HG03460 (cell line): ENCODE data around the gene TXNRD2.

Source experiments
- ATAC-seq: cut with Tn5 transposase; IDR thresholded peaks from one replicate; pipeline ENCODE4 v1.9.1; 2021; ENCODE audit not compliant: unreplicated experiment

Gene TXNRD2

GRCh38 chr22:19980766-19981165 is 39.1 kb upstream of the TXNRD2 start:
- ATAC-seq, result no peak

- no peak for ATAC-seq
These were observed 38.3 kb upstream of the TXNRD2 start for GRCh38 chr22:19979712-19980493.

GRCh38 chr22:19978748-19979147 is 37.1 kb upstream of the TXNRD2 start:
- no peak for ATAC-seq

- no peak for ATAC-seq
These were observed 36.0 kb upstream of the TXNRD2 start for GRCh38 chr22:19977296-19978243.

GRCh38 chr22:19976671-19977070 is 35.1 kb upstream of the TXNRD2 start:
- no peak for ATAC-seq

- no peak for ATAC-seq
These were observed 34.1 kb upstream of the TXNRD2 start for GRCh38 chr22:19975707-19976035.

GRCh38 chr22:19974935-19975706 is 33.5 kb upstream of the TXNRD2 start:
- ATAC-seq, result no peak

- no peak for ATAC-seq
These were observed 32.7 kb upstream of the TXNRD2 start for GRCh38 chr22:19974268-19974861.

- ATAC-seq, result no peak
These were observed 32.1 kb upstream of the TXNRD2 start for GRCh38 chr22:19973551-19974267.

GRCh38 chr22:19972652-19973550 is 31.3 kb upstream of the TXNRD2 start:
- no peak for ATAC-seq

GRCh38 chr22:19972251-19972650 is 30.6 kb upstream of the TXNRD2 start:
- no peak for ATAC-seq

GRCh38 chr22:19971276-19972124 is 29.9 kb upstream of the TXNRD2 start:
- ATAC-seq, result no peak

- no peak for ATAC-seq
These were observed 29.1 kb upstream of the TXNRD2 start for GRCh38 chr22:19970479-19971275.

- no peak for ATAC-seq
These were observed 28.4 kb upstream of the TXNRD2 start for GRCh38 chr22:19970031-19970478.

- ATAC-seq, result no peak
These were observed 27.7 kb upstream of the TXNRD2 start for GRCh38 chr22:19969141-19969928.

GRCh38 chr22:19968450-19968891 is 26.9 kb upstream of the TXNRD2 start:
- no peak for ATAC-seq
